CD4-positive, alpha-beta T cell treated with Interleukin-17A for 4 hours (primary cell): ENCODE measurements around the gene NTN1.

Source experiments
- DNase-seq: peaks from one replicate; pipeline ENCODE4 v3.0.0-alpha.2; 2020; ENCODE audit warnings: mixed read lengths

Gene NTN1

GRCh38 chr17:9169116-9169515 is 147.8 kb downstream of the NTN1 start:
- DNase-seq: no peak

GRCh38 chr17:9170336-9170735 is 149.0 kb downstream of the NTN1 start:
- no peak for DNase-seq

- DNase-seq: no peak
These were observed 149.5 kb downstream of the NTN1 start for GRCh38 chr17:9170853-9171252.

GRCh38 chr17:9173386-9173983 is 152.2 kb downstream of the NTN1 start:
- no peak for DNase-seq

- DNase-seq: no peak
These were observed 153.0 kb downstream of the NTN1 start for GRCh38 chr17:9174312-9174711.

- DNase-seq: no peak
These were observed 153.7 kb downstream of the NTN1 start for GRCh38 chr17:9174779-9175574.

GRCh38 chr17:9175700-9176467 is 154.6 kb downstream of the NTN1 start:
- no peak for DNase-seq

- DNase-seq: no peak
These were observed 155.9 kb downstream of the NTN1 start for GRCh38 chr17:9177212-9177611.

- DNase-seq: no peak
These were observed 157.0 kb downstream of the NTN1 start for GRCh38 chr17:9178319-9178718.

- DNase-seq: no peak
These were observed 158.3 kb downstream of the NTN1 start for GRCh38 chr17:9179602-9180001.

- DNase-seq: no peak
These were observed 160.3 kb downstream of the NTN1 start for GRCh38 chr17:9181640-9182039.

GRCh38 chr17:9183306-9183705 is 162.0 kb downstream of the NTN1 start:
- no peak for DNase-seq

GRCh38 chr17:9185142-9185541 is 163.8 kb downstream of the NTN1 start:
- DNase-seq: no peak

GRCh38 chr17:9185688-9186284 is 164.5 kb downstream of the NTN1 start:
- DNase-seq: no peak

GRCh38 chr17:9187828-9188227 is 166.5 kb downstream of the NTN1 start:
- no peak for DNase-seq

- no peak for DNase-seq
These were observed 167.1 kb downstream of the NTN1 start for GRCh38 chr17:9188367-9188766.

GRCh38 chr17:9189870-9190269 is 168.6 kb downstream of the NTN1 start:
- DNase-seq: no peak

- DNase-seq: no peak
These were observed 170.7 kb downstream of the NTN1 start for GRCh38 chr17:9192010-9192409.

GRCh38 chr17:9195411-9195810 is 174.1 kb downstream of the NTN1 start:
- no peak for DNase-seq

- DNase-seq: no peak
These were observed 174.8 kb downstream of the NTN1 start for GRCh38 chr17:9195961-9196670.

- no peak for DNase-seq
These were observed 178.6 kb downstream of the NTN1 start for GRCh38 chr17:9199571-9200551.
